GM19372 (cell line): ENCODE measurements around the gene PCSK2.

Experiments used
- ATAC-seq: cut with Tn5 transposase; IDR thresholded peaks from one replicate; pipeline ENCODE4 v1.9.1; 2021; ENCODE audit warnings: mild to moderate bottlenecking, low read depth, moderate library complexity; ENCODE audit not compliant: unreplicated experiment

The PCSK2 gene

DNA sequence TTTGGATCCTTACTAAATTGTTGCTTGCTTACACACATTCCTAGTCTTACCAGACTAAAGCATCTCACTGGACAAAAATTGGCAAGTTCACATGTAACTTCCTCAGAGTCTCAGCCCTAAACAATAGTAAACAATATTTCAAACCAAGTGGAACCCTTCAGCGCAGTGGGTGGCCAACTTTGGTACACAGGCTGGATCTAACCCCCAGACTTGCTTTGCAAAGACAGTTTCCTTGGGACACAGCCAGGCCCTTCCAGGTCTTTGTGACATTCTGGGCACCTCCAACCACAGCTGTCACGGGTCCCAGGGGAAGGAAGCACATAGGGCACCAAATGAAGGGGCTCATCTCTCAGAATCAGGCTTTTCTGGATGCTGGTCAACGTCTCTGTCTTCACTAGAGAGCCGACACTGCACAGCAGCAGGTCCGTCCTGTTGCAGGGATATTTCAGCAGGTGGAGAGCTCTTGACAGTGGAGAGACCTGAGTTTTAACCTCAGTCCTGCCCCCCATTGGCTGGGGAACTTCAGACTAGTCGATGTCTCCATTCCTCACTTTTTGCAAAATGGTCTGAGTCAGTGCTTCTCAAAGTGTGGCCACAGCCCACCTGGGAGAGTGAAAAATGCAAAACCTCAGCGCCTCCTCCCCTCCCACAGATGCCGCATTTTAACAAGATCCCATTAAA is 212.9 kb downstream of the PCSK2 start:
- no peak for ATAC-seq

GRCh38 chr20:17441745-17442144 is 214.9 kb downstream of the PCSK2 start:
- no peak for ATAC-seq

GRCh38 chr20:17442588-17442987 is 215.7 kb downstream of the PCSK2 start:
- ATAC-seq = no peak

- ATAC-seq = no peak
Measured at GRCh38 chr20:17443131-17443858, 216.5 kb downstream of the PCSK2 start.

- no peak for ATAC-seq
Measured at GRCh38 chr20:17444091-17444490, 217.3 kb downstream of the PCSK2 start.

GRCh38 chr20:17445543-17445942 is 218.7 kb downstream of the PCSK2 start:
- ATAC-seq = no peak

GRCh38 chr20:17446171-17446570 is 219.3 kb downstream of the PCSK2 start:
- ATAC-seq = no peak

DNA sequence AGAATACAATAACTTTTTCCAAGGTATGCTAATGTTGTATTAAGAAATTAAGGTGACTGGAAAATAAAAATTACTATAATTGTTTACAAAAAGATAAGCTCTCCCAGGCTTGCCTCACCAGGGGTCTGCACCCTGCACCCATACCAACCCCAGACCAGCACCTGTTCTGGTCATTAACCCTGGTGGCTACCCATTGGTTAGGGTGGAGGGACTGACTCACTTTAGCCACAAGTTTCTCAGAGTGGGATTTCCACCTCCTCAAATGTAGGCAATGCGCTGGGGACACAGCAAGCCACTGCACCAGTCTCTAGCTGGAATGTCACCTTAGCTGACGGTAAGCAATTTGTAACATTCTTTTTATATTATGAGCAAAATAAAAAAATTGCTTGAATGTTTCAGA is 221.2 kb downstream of the PCSK2 start:
- ATAC-seq = no peak

- no peak for ATAC-seq
Measured at GRCh38 chr20:17449031-17449430, 222.2 kb downstream of the PCSK2 start.

GRCh38 chr20:17452441-17452840 is 225.6 kb downstream of the PCSK2 start:
- ATAC-seq = no peak

- ATAC-seq = no peak
Measured at GRCh38 chr20:17453592-17453991, 226.8 kb downstream of the PCSK2 start.

GRCh38 chr20:17456279-17456678 is 229.4 kb downstream of the PCSK2 start:
- ATAC-seq = no peak

DNA sequence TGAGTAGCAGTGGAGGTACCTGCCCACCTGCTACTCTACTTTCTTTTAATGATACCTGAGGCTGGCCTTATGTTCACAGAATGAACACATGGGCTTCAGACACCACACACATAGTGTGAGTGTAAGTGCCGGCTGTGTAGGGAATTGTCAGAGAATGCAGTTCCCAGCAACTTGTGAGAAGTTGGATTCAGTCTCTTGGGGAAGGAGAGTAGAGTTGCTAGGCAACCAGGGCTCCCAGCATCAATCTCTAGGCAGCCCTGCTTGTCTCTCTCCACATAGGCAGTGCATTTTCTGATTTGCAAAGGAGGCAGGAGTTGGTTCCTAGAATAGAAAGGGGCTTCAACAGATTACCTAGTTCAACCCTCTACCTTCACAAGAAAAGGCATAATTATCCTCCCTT is 230.2 kb downstream of the PCSK2 start:
- no peak for ATAC-seq

DNA sequence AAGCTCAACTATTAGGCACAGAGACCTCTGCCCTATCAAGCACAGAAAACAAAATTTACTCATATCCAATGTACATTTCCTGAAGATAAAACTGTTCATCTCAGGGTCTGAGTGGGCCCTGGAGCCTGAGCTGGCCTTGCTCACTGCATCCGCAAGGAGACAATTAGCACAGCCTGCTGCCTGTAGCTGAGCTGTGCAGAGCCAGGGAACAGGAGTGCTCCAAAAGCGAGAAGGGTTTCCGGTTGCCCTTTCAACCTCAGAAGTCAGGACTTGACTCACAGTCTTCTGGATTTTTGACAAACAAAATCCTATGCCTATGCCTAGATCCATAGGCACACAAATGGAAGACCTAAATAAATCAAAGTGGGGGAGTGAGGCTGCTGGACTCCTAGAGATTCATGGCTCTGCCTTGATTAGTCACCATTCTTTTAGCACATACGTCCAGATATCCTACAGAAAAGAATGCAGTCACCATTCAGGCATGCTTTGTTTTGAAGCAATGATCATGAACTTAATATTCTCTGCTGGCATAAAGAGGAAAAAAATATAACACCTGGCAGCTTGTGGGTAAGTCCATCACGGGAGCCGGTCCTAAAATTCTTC is 230.8 kb downstream of the PCSK2 start:
- no peak for ATAC-seq

DNA sequence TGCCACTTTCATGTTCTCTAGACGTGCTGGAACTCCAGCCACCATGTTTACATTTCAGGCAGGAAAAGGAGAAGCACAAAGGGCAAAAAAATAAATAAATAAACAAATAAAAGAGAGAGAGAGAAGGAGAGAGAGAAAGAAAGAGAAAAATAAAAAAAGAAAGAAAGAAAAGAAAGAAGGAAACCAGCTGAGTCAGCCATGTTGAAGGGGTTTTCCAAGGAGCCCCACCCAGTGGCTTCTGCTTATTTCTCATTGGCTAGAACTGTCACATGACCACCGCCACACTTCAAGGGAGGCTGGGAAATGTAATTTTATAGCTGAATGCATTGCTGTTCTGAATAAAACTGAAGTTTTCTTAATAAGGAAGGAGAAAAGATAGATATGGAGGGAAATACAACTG is 233.3 kb downstream of the PCSK2 start:
- ATAC-seq = no peak

DNA sequence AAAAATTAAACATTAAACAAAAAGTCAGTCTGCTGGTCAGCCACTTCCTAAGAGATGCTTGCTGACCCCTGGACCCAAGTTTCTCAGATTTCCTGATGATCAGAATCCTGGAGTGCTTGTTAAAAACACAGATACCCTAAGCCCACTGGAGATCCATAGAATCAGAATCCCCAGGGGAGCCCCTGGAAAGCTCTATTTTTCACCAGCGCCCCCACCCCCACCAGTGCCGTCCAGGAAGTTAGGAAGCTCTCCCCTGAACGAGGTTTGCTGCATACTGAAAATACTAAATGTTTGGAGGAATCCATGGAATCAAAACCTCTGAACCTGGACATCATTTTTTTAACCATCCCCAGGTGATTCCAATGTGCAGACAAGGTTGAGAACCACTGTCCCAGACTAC is 235.1 kb downstream of the PCSK2 start:
- no peak for ATAC-seq

DNA sequence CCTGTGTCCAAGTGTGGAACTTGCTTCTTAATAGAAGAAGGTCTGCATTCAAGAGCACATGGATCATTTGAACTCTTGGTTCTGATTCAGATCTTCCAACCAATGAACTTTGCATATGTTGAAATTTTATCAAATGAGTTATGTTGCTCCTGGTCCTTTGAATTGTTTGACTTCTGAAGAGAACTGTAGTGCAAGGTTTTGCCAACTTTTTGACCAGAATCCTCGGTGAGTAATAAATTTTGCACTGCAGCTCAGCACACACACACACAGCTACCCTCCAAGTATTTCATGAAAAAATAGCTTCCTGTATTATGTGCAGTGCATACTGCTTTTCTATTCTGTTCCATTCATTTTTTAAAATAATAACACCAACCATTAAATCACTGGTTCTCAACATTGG is 236.9 kb downstream of the PCSK2 start:
- ATAC-seq = no peak

GRCh38 chr20:17465236-17465635 is 238.4 kb downstream of the PCSK2 start:
- ATAC-seq = no peak

GRCh38 chr20:17466641-17467040 is 239.8 kb downstream of the PCSK2 start:
- no peak for ATAC-seq

- ATAC-seq = no peak
Measured at GRCh38 chr20:17467120-17467655, 240.3 kb downstream of the PCSK2 start.

DNA sequence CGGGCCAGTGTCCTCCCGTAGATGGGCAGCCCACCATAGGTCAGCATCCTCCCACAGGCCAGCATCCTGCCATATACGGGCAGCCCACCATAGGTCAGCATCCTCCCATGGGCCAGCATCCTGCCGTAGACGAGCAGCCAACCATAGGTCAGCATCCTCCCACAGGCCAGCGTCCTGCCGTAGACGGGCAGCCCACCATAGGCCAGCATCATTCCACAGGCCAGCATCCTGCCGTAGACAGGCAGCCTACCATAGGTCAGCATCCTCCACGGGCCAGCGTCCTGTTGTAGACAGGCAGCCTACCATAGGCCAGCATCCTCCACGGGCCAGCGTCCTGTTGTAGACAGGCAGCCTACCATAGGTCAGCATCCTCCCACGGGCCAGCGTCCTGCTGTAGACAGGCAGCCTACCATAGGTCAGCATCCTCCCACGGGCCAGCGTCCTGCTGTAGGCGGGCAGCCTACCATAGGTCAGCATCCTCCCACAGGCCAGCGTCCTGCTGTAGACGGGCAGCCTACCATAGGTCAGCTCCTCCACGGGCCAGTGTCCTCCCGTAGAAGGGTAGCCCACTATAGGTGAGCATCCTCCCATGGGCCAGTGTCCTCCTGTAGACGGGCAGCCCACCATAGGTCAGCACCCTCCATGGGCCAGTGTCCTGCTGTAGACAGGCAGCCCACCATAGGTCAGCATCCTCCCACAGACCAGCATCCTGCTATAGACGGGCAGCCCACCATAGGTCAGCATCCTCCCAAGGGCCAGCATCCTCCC is 241.4 kb downstream of the PCSK2 start:
- no peak for ATAC-seq
